ENCODE data around the gene KIF5A. TPM values are rescaled to one million over a fixed set of nuclear protein-coding genes. Genes with fewer than 3 reads are reported as not detected.

Gene KIF5A
- total and polyA plus RNA-seq, 2 of the 13 experiments (the other 11 are each of a cell fraction or from before 2014, with no cell fraction given), result 1.6 to 11.9 TPM

- TF ChIP-seq ZNF710 (CRISPR knock-in tag; IDR thresholded peaks at IDR 0.05; ENCODE audit: borderline replicate concordance) (0 out of 2 replicates have a peak, but pooled peaks have one; percentile 11), HINFP (CRISPR knock-in tag; IDR thresholded peaks at IDR 0.05; ENCODE audit: low read depth) (no peak), MATR3 (CRISPR knock-in tag; IDR thresholded peaks at IDR 0.05) (no peak), ARID3A (IDR thresholded peaks at IDR 0.05; ENCODE audit: low read depth, low read length) (no peak), PRDM10 (CRISPR knock-in tag; IDR thresholded peaks at IDR 0.05; ENCODE audit: low read depth) (no peak), ZNF12 (CRISPR knock-in tag; IDR thresholded peaks at IDR 0.05) (no peak), FOXO1 (CRISPR knock-in tag; IDR thresholded peaks at IDR 0.05) (no peak), AKAP8 (CRISPR knock-in tag; IDR thresholded peaks at IDR 0.05) (no peak), NFAT5 (CRISPR knock-in tag; IDR thresholded peaks at IDR 0.05) (no peak), SMAD3 (CRISPR knock-in tag; IDR thresholded peaks at IDR 0.05) (no peak), ZNF777 (CRISPR knock-in tag; IDR thresholded peaks at IDR 0.05) (no peak), ZNF563 (CRISPR knock-in tag; IDR thresholded peaks at IDR 0.05) (no peak), ZNF720 (CRISPR knock-in tag; IDR thresholded peaks at IDR 0.05) (no peak)
Observed at GRCh38 chr12:57632073-57632957, 82.5 kb downstream of the KIF5A start (continued).
